Liver (tissue), 9 donors: ENCODE results near the gene RPL27A. TPM values are rescaled to one million over a fixed set of nuclear protein-coding genes. Genes with fewer than 3 reads are reported as not detected.

Source experiments
- DNase-seq: peaks from one replicate; pipeline ENCODE4 v3.0.0-alpha.2; 2017; ENCODE audit warnings: low spot score
- H3K27ac ChIP-seq, 2 donors: one replicate each; pipeline ENCODE4 v1.7.0; 2013; ENCODE audit warnings: inconsistent platforms in 2 of 2, low read length in 2 of 2, control low read depth in 1 of 2, low read depth in 1 of 2, mild to moderate bottlenecking in 1 of 2
- H3K27me3 ChIP-seq, 4 donors: one replicate each; pipeline versions ENCODE4 v1.6.1 to v1.7.0; 2013; ENCODE audit warnings: low read length in 3 of 4, inconsistent platforms in 1 of 4, mild to moderate bottlenecking in 1 of 4, moderate library complexity in 1 of 4; ENCODE audit not compliant: control insufficient read depth in 4 of 4, insufficient read depth in 4 of 4
- H3K36me3 ChIP-seq, 4 donors: one replicate each; pipeline versions ENCODE4 v1.6.1 to v1.7.0; 2013; ENCODE audit warnings: low read length in 3 of 4, mild to moderate bottlenecking in 3 of 4, low read depth in 1 of 4, moderate library complexity in 1 of 4; ENCODE audit not compliant: control insufficient read depth in 4 of 4, insufficient read depth in 3 of 4
- H3K4me1 ChIP-seq, 4 donors: one replicate each; pipeline versions ENCODE4 v1.6.1 to v1.7.0; 2013; ENCODE audit warnings: low read length in 3 of 4, mild to moderate bottlenecking in 3 of 4, moderate library complexity in 1 of 4; ENCODE audit not compliant: control insufficient read depth in 4 of 4, insufficient read depth in 4 of 4
- H3K4me3 ChIP-seq, 3 donors: one replicate each; pipeline versions ENCODE4 v1.6.1 to v1.7.0; 2013; ENCODE audit warnings: low read length in 3 of 3, control low read depth in 1 of 3, low read depth in 1 of 3, mild to moderate bottlenecking in 1 of 3
- H3K9ac ChIP-seq, 2 donors: one replicate each; pipeline ENCODE4 v1.7.0; 2013; ENCODE audit warnings: low read length in 2 of 2, mild to moderate bottlenecking in 2 of 2, moderate library complexity in 2 of 2, control low read depth in 1 of 2, low read depth in 1 of 2
- H3K9me3 ChIP-seq, 4 donors: one replicate each; pipeline versions ENCODE4 v1.6.1 to v1.7.0; 2013; ENCODE audit warnings: low read length in 3 of 4; ENCODE audit not compliant: control insufficient read depth in 4 of 4
- EGR1 ChIP-seq, 2 donors: IDR thresholded peaks; 2 replicates each; pipeline ENCODE4 v1.6.1; 2016 to 2018; ENCODE audit warnings: antibody characterized with exemption in 2 of 2, low read depth in 2 of 2
- FOXA1 ChIP-seq: IDR thresholded peaks from 2 replicates; pipeline ENCODE4 v1.6.1; 2016; ENCODE audit warnings: antibody characterized with exemption
- FOXA2 ChIP-seq: IDR thresholded peaks from 2 replicates; pipeline ENCODE4 v1.6.1; 2016; ENCODE audit warnings: antibody characterized with exemption
- GABPA ChIP-seq, 2 donors: IDR thresholded peaks in 1 of 2; conservative IDR thresholded peaks in 1 of 2; 2 replicates each; pipeline ENCODE4 v1.6.1; 2016; ENCODE audit warnings: antibody characterized with exemption in 2 of 2, mild to moderate bottlenecking in 1 of 2, moderate library complexity in 1 of 2
- HNF4A ChIP-seq, 2 donors: conservative IDR thresholded peaks; 2 replicates each; pipeline ENCODE4 v1.6.1; 2016; ENCODE audit warnings: antibody characterized with exemption in 2 of 2, mild to moderate bottlenecking in 2 of 2
- JUND ChIP-seq, 2 donors: IDR thresholded peaks; 2 replicates each; pipeline ENCODE4 v1.6.1; 2016; ENCODE audit warnings: antibody characterized with exemption in 2 of 2
- NR2F2 ChIP-seq: IDR thresholded peaks from 2 replicates; pipeline ENCODE4 v1.6.1; 2016; ENCODE audit warnings: antibody characterized with exemption
- RAD21 ChIP-seq, 2 donors: IDR thresholded peaks; 2 replicates each; pipeline ENCODE4 v1.6.1; 2016; ENCODE audit warnings: antibody characterized with exemption in 2 of 2, mild to moderate bottlenecking in 2 of 2
- RXRA ChIP-seq, 2 donors: IDR thresholded peaks; 2 replicates each; pipeline ENCODE4 v1.6.1; 2017 to 2018; ENCODE audit warnings: antibody characterized with exemption in 2 of 2, mild to moderate bottlenecking in 1 of 2
- SP1 ChIP-seq: IDR thresholded peaks from 2 replicates; pipeline ENCODE4 v1.6.1; 2018; ENCODE audit warnings: antibody characterized with exemption, mild to moderate bottlenecking
- YY1 ChIP-seq: IDR thresholded peaks from 2 replicates; pipeline ENCODE4 v1.6.1; 2016; ENCODE audit warnings: antibody characterized with exemption, mild to moderate bottlenecking
- WGBS: extraction: QIAGEN DNeasy Blood & Tissue Kit; methylation state at CpG from one replicate; pipeline ENCODE4 v1.1.7; 2013; 5-methylcytosine and 5-hydroxymethylcytosine counted together
- polyA plus RNA-seq, 2 donors: library from polyadenylated mRNA; stranded (reverse) in 1 of 2; unstranded in 1 of 2; fragments of 200-250 nt in 1 of 2; fragments of >200 nt in 1 of 2; fragmentation: Nextera tagmentation in 1 of 2; extraction: Ambion mirVana in 1 of 2; gene quantifications; one replicate each; pipeline versions ENCODE4 v1.2.1 to v1.2.3, GENCODE V29; 2013 to 2015
- total RNA-seq, 2 donors: library from RNA; depleted of rRNA; stranded (reverse); fragments of >200 nt; gene quantifications; one replicate each; pipeline ENCODE4 v1.2.3, GENCODE V29; 2014
- TF ChIP-seq, protein P1 (sequence below): IDR thresholded peaks from 2 replicates; pipeline ENCODE4 v1.6.1; 2016; ENCODE audit warnings: antibody characterized with exemption
- TF ChIP-seq, protein P2 (sequence below): IDR thresholded peaks from 2 replicates; pipeline ENCODE4 v1.6.1; 2016; ENCODE audit warnings: antibody characterized with exemption, mild to moderate bottlenecking
- TF ChIP-seq, protein P3 (sequence below): IDR thresholded peaks from 2 replicates; pipeline ENCODE4 v1.6.1; 2016; ENCODE audit warnings: antibody characterized with exemption
- TF ChIP-seq, protein P4 (sequence below): fragments of 150-350 bp; IDR thresholded peaks from 2 replicates; pipeline ENCODE4 v1.5.1; 2017; ENCODE audit warnings: improper control_type of control experiment, low read depth, low read length; ENCODE audit not compliant: missing input control
- TF ChIP-seq, protein P5 (sequence below): IDR thresholded peaks from 2 replicates; pipeline ENCODE4 v1.6.1; 2016; ENCODE audit warnings: antibody characterized with exemption
- donor health status: healthy.
- donor health status: healthy.
- donor health status: healthy.
- donor health status: healthy.
- donor health status: healthy.

The RPL27A gene
- total and polyA plus RNA-seq, 4 donors, result 178 to 928 (median 570) TPM

DNA sequence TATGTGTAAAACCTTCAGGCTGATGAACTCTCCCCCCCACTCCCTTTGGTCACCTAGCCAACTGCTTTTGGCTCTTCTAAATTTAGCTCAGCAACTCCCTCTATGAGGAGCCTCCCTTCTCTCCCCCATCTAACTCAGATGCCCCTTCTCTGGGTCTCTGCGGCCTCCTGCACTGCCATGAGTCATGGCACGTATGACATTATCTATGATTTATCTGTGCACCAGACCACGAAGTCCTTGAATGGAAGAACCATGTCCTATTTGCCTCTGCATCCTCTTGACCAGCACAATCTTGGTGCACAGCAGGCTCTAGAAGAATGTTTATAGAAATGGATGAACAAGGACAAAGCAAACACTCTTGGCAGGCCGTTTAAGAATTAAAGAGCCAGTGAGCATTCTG is 46.0 kb downstream of the RPL27A start:
- DNase-seq, result no peak
- 78% methylated on average over 4 of the region's 4 CpGs for WGBS
- Histone ChIP-seq H3K4me1 (peaks cover 11 to 31% (median 22%) of the 10 kb centered on the region in 4 donors), H3K36me3 (peaks cover 0 to 9% (median 8%) of the 10 kb centered on the region in 4 donors), H3K9ac (no peak overlapping the region), H3K27ac (no peak overlapping the region), H3K4me3 (no peak overlapping the region), H3K9me3 (no peaks in the 10 kb centered on the region), H3K27me3 (no peaks in the 10 kb centered on the region)
- no peak for TF ChIP-seq HNF4A (conservative IDR thresholded peaks at IDR 0.05)
- no peak for TF ChIP-seq RXRA (IDR thresholded peaks at IDR 0.05)

DNA sequence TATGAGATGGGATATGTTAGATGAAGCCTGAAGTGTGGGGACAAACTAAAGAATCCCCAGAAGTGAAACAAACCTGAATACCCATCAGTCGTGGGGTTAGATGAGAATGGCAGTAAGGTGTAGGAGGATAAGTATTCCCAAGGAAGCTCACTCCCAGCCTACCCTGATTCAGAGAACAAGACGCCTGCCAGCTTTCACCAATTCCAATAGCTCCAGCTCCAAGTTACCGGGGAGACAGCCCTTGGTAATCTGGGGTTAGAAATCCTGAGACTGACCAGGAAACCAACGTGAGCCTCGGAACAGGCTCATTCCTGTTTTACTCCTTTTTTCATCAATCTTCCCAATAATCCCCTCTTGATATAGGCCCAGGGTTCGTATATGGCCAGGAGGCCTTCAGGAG is 46.5 kb downstream of the RPL27A start:
- TF ChIP-seq NR2F2 (no peak), SP1 (no peak), RXRA (IDR thresholded peaks at IDR 0.05) (no peak), JUND (IDR thresholded peaks at IDR 0.05) (no peak), YY1 (no peak), FOXA2 (no peak), GABPA (IDR thresholded peaks at IDR 0.05 in 1 of 2, conservative IDR thresholded peaks at IDR 0.05 in 1 of 2) (no peak), RAD21 (IDR thresholded peaks at IDR 0.05) (no peak), FOXA1 (no peak), EGR1 (IDR thresholded peaks at IDR 0.05; ENCODE audit: low read depth in 2 of 2) (no peak)
- TF ChIP-seq, protein P1, sequence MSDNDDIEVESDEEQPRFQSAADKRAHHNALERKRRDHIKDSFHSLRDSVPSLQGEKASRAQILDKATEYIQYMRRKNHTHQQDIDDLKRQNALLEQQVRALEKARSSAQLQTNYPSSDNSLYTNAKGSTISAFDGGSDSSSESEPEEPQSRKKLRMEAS, result no peak
- TF ChIP-seq, protein P2, sequence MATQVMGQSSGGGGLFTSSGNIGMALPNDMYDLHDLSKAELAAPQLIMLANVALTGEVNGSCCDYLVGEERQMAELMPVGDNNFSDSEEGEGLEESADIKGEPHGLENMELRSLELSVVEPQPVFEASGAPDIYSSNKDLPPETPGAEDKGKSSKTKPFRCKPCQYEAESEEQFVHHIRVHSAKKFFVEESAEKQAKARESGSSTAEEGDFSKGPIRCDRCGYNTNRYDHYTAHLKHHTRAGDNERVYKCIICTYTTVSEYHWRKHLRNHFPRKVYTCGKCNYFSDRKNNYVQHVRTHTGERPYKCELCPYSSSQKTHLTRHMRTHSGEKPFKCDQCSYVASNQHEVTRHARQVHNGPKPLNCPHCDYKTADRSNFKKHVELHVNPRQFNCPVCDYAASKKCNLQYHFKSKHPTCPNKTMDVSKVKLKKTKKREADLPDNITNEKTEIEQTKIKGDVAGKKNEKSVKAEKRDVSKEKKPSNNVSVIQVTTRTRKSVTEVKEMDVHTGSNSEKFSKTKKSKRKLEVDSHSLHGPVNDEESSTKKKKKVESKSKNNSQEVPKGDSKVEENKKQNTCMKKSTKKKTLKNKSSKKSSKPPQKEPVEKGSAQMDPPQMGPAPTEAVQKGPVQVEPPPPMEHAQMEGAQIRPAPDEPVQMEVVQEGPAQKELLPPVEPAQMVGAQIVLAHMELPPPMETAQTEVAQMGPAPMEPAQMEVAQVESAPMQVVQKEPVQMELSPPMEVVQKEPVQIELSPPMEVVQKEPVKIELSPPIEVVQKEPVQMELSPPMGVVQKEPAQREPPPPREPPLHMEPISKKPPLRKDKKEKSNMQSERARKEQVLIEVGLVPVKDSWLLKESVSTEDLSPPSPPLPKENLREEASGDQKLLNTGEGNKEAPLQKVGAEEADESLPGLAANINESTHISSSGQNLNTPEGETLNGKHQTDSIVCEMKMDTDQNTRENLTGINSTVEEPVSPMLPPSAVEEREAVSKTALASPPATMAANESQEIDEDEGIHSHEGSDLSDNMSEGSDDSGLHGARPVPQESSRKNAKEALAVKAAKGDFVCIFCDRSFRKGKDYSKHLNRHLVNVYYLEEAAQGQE, result no peak
- TF ChIP-seq, protein P3, sequence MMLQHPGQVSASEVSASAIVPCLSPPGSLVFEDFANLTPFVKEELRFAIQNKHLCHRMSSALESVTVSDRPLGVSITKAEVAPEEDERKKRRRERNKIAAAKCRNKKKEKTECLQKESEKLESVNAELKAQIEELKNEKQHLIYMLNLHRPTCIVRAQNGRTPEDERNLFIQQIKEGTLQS, result no peak
- TF ChIP-seq, protein P4, sequence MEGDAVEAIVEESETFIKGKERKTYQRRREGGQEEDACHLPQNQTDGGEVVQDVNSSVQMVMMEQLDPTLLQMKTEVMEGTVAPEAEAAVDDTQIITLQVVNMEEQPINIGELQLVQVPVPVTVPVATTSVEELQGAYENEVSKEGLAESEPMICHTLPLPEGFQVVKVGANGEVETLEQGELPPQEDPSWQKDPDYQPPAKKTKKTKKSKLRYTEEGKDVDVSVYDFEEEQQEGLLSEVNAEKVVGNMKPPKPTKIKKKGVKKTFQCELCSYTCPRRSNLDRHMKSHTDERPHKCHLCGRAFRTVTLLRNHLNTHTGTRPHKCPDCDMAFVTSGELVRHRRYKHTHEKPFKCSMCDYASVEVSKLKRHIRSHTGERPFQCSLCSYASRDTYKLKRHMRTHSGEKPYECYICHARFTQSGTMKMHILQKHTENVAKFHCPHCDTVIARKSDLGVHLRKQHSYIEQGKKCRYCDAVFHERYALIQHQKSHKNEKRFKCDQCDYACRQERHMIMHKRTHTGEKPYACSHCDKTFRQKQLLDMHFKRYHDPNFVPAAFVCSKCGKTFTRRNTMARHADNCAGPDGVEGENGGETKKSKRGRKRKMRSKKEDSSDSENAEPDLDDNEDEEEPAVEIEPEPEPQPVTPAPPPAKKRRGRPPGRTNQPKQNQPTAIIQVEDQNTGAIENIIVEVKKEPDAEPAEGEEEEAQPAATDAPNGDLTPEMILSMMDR, result no peak
- TF ChIP-seq, protein P5, sequence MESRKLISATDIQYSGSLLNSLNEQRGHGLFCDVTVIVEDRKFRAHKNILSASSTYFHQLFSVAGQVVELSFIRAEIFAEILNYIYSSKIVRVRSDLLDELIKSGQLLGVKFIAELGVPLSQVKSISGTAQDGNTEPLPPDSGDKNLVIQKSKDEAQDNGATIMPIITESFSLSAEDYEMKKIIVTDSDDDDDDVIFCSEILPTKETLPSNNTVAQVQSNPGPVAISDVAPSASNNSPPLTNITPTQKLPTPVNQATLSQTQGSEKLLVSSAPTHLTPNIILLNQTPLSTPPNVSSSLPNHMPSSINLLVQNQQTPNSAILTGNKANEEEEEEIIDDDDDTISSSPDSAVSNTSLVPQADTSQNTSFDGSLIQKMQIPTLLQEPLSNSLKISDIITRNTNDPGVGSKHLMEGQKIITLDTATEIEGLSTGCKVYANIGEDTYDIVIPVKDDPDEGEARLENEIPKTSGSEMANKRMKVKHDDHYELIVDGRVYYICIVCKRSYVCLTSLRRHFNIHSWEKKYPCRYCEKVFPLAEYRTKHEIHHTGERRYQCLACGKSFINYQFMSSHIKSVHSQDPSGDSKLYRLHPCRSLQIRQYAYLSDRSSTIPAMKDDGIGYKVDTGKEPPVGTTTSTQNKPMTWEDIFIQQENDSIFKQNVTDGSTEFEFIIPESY, result no peak
- no peak overlapping the region for H3K9ac ChIP-seq
- DNase-seq, result no peak
- H3K4me1 ChIP-seq, result peaks cover 11 to 34% (median 26%) of the 10 kb centered on the region in 4 donors
- H3K27ac ChIP-seq, result no peak overlapping the region
- peaks cover 0 to 9% (median 8%) of the 10 kb centered on the region in 4 donors for H3K36me3 ChIP-seq
- no peaks in the 10 kb centered on the region for H3K27me3 ChIP-seq
- no peak overlapping the region for H3K4me3 ChIP-seq
- 95% methylated on average over 6 of the region's 6 CpGs for WGBS
- no peaks in the 10 kb centered on the region for H3K9me3 ChIP-seq
